GM19193 (cell line): ENCODE measurements around the gene IGFALS.

ENCODE experiments used
- POLR2A ChIP-seq: IDR thresholded peaks from 4 replicates; pipeline ENCODE4 v1.6.1; 2011; ENCODE audit not compliant: insufficient read depth, insufficient read length; ENCODE audit errors: extremely low read depth

The IGFALS gene

GRCh38 chr16:1786242-1787055, 7.1 kb downstream of the IGFALS start:
- TF ChIP-seq POLR2A: no peak

DNA sequence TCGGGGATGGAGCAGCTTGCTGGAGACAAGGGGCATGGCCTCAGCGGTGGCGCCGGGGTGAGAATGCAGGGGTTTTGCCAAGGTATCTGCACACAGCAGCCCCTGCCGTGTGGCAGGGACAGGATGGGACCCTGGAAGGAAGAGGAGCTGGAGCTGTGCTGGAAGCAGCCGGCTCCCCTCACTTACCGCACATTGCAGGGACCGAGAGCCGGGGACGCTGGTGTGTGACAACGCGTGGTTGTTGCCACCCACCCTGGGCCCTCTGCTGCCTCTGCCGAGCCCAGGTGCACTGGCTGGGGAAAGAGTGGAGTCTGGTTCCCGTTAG, 7.7 kb downstream of the IGFALS start:
- TF ChIP-seq POLR2A: no peak

DNA sequence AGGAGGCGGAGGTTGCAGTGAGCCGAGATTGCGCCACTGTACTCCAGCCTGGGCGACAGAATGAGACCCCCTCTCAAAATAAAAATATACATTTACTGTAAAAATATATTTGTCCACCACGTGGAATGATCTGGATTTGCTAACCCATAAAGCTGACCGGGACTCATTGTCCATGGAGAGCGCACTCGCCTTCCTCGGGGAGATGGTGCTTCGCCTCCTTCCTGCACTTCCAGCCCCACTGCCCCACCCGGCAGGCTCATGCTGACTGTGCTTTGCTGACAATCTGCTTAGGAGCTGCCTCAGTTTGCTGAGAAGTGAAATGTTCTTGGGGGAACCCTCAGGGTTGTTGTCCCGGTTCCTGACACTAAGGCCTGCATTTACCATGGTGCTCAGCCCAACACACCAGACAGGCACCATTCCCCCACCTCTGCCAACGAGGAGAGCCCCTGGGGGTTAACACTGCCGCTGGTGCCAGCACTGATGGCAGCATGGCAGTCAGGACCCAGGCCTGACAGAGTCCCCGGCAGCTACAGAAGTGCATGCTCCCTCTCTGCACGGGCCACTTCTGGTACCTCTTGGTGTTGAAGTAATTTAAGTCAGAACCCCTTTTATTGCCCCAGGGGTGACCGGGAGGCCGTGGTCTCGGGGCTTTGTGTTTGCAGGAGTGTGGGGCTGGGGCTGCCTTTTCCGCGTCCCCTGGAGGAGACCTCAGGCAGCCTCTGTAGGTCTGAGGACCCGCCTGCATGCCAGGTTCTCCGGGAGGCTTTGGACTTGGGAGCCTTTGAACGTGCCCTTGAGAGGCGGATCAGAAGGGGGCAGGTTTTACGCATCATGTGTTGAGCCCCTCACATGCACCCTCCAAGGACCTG, 8.3 kb downstream of the IGFALS start:
- TF ChIP-seq POLR2A: no peak

- TF ChIP-seq POLR2A: peak; percentile 66
These were observed 10.9 kb downstream of the IGFALS start, which contains the start of the genes NUBP2 and SPSB3 for GRCh38 chr16:1782408-1783264. NUBP2 (plus strand) TSS chr16:1782960; CDS start chr16:1783021, 61 bp downstream. SPSB3 (minus strand) TSS chr16:1782571; CDS start chr16:1781483, 1,088 bp downstream.

DNA sequence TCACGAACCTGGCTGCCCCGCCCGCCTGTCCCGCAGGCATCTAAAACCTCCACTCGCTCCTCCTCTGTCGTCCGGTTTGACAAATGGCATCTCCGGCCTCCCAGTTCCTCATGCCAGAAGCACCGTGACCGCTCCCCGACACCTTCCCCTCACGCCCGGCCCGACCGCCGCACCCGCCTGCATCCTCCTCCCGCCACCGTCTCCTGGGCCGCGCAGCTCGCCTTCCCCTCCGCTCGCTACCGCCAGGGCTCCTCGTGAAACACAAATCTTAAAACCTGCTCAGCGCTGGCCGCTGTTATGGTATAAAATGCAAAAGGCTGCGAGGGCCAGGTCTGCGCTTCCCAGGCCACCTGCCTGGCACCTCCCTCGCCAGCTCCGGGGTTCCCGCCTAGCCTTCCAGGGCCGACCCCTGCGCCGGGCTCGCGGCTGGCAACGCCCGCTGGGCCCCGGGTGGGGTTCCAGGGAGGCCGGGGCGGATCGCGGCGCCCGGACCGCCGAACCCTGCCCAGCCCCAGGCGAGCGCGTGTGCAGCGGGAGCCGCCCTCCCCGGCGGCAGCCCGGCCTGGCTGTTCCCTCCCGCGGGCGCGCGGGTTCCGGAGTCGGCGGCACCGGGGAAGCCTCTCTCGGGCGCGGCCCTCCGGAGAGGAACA, 11.6 kb downstream of the IGFALS start:
- no peak for TF ChIP-seq POLR2A

DNA sequence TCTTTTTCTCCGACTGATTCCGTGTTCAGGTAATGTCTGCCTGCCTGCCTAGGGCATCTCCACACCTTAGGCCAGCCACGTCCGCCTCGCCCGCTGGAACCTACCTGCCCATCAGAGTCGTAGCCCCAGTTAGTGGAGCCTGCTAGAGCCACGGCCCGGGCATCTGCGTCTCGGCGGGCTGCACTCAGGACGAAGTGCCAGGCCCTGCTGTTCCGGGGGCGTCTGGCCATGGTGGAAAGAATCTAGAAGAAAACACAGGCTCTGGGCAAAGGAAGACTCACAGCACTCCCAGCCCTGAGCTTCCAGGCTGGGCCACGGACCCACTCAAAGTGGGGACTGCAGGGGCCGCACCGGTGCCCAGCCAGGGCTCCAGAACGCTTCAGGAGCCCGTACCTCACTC, 12.3 kb downstream of the IGFALS start:
- no peak for TF ChIP-seq POLR2A

DNA sequence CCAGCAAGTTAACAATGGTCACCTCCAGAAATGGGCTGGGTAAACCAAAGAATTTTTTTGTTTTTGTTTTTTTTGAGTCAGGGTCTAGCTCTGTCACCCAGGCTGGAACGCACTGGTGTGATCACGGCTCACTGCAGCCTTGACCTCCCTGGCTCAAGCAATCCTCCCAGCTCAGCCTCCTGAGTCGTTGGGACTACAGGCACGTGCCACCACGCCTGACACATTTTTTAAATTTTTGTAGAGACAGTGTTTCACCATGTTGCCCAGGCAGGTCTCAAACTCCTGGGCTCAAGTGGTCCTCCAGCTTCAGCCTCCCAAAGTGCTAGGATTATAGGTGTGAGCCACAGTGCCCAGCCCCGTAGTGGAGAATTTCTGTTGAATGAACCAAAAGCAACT, 12.8 kb downstream of the IGFALS start:
- TF ChIP-seq POLR2A: no peak

DNA sequence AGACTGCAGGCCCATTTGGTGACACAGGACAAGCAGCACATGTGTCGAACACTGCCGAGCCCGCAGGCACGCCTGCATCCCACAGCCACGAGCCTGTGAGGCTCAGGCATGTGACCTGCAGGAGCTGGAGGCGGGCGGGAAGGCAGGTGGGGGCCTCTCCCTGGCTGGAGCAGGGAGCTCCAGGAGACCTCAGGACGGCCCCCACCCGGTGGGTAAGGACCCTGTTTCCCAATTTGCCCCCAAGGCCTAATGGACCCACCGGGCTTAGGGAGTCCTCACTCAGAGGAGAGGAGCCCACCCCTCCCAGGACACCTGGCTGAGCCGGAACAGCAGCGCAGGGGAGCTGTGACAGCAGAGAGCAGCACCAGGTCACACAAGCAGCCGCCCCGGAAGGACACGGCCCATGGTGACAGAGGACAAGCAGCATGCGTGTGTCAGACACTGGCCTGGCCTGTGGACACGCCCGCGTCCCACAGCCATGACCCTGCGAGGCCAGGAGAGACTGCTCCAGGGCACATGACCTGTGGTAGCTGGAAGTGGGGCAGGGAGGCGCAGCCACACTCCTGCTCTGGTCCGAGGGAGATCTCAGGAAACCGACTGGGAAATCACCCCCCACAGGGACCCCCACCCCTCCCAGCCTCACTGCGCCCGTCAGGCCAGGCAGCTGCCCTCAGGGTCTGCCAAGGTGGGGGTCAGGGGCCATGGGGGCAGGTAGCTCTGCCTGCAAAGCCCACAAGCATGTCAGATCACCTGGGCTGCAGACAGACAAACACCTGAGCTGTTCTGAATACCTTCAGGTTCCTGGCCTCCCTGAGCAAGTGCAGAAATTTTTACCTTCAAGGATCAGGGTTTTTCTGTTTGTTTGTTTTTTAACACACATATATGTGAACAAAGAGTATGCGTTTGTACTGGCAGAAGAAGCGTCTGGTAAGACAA, 13.5 kb downstream of the IGFALS start:
- TF ChIP-seq POLR2A: no peak

DNA sequence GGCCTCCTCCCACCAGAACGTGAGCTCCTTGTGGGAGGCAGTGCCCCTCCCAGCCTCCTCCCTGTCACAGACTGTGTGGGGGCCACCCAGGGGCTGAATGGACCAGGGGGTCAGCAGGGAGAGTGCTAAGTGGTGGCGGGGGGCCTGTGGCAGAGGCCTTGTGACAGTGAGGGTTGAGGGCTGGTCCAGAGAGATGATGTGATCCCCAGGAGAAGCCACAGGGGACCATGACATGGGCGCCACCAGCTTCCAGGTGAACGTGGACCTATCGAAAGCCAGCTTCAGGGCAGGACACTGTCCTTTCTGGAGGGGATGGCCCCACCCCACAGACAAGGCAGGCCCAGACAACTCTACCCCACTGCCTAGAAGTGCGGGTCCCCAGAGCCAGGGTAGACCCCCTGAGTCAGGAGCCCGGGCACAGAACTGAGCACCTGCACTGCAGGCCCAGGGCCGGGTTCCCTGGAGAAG, 14.2 kb downstream of the IGFALS start:
- TF ChIP-seq POLR2A: no peak

DNA sequence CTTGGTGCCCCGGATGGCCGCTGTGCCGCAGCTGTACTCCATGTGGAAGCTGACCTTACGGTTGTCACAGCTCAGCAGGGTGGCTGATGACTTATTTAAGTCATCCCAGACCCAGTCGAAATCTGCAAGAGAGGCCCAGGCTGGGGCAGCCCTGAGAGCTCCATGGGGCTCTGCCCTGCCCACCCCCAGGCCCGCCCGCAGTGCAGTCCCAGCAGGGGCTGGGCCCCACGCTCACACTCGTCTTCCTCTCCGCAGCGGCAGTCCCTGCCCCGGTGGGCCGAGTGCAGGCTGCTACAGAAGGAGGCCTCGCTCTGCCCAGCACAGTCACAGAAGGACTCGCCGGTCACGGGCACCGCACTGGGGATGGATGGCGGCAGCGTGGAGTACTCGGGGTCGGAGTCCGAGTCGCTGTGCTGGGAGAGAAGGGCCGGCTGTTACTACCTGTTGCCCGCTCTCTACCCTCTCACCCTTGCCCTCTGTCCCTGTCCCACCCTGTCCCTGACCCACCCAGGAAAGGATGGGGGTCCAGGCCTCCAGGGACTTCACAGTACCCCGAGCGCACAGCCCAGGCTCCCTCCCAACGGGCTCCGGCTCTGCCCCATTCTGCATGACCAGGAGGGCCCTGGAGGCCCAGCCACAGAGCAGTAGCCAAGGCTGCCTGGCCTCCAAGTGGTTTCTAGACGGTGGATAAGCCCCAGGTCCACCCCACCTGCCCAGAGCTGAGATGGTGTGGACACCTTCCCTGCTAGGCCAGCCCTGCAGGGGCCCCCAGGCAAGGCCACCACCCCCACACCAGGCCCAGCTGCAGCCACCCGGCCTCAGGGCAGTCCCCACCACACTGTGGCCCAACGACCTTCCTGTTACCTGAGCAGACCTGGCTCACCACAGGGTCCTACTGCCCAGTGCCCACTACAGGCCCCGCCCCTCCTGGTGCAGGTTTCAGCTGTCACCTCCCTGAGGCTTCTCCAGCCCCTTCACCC, 15.0 kb downstream of the IGFALS start:
- TF ChIP-seq POLR2A: no peak

GRCh38 chr16:1777375-1778199, 15.9 kb downstream of the IGFALS start:
- no peak for TF ChIP-seq POLR2A
